GM19467 (cell line): Measurements from ENCODE around the gene COX8C.
"Not testable (repeated sequence)": the region's sequence is repeated elsewhere in the genome, so short reads cannot be mapped to it uniquely, and the experiment has no call there.

Experiments
- ATAC-seq: cut with Tn5 transposase; IDR thresholded peaks from one replicate; pipeline ENCODE4 v1.9.1; 2021; ENCODE audit warnings: mild to moderate bottlenecking, moderate library complexity; ENCODE audit not compliant: unreplicated experiment

COX8C gene

GRCh38 chr14:93319958-93320357 lies 27.0 kb upstream of the COX8C start:
- no peak for ATAC-seq

DNA sequence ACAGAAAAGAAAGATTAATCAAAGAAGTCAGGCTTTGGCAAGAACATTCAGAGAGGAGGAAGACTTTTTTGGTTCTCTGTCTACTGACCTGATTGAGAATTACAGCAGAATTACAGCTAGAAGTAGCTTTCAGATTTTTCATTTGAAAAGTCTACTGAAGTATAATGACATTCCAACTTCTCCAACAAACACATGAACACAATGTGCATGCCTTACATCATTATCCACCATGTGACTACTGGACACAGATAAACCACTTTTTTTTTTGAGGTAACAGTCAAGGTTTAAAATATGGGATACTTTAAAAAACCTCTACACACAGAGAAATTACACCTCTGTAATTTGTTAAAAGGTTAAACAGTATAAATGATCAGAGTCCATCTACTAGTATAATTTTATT lies 26.5 kb upstream of the COX8C start:
- ATAC-seq, result no peak

- ATAC-seq, result no peak
These were observed 23.9 kb upstream of the COX8C start for GRCh38 chr14:93322929-93323599.

DNA sequence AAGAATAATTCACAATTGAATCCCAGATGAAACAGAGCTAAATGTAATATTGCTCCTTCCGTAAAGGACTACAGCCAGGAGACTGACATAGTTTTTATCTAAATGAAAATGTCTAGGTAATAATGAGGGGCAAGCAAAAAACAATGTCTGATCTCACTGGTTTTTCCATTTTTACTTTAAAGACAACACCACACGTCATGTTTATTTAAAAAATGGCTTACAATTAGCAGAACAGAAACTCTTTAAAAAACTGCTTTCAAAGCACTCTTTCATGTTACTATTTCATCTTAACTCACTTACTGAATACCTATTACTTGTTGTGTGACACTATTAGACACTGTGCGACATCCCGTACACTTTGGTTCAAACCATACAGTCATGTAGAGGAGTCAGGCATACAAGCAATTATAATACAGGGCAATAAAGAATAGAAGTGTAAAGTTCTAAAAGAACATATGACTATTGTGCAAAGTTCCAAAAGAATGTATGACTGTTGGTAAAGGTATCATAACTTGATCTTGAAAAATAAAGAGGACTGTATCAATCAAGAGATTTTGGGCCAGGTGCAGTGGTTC lies 23.3 kb upstream of the COX8C start:
- ATAC-seq, result no peak

GRCh38 chr14:93326196-93326595 lies 20.8 kb upstream of the COX8C start:
- no peak for ATAC-seq

GRCh38 chr14:93328546-93328945 lies 18.4 kb upstream of the COX8C start:
- no peak for ATAC-seq

DNA sequence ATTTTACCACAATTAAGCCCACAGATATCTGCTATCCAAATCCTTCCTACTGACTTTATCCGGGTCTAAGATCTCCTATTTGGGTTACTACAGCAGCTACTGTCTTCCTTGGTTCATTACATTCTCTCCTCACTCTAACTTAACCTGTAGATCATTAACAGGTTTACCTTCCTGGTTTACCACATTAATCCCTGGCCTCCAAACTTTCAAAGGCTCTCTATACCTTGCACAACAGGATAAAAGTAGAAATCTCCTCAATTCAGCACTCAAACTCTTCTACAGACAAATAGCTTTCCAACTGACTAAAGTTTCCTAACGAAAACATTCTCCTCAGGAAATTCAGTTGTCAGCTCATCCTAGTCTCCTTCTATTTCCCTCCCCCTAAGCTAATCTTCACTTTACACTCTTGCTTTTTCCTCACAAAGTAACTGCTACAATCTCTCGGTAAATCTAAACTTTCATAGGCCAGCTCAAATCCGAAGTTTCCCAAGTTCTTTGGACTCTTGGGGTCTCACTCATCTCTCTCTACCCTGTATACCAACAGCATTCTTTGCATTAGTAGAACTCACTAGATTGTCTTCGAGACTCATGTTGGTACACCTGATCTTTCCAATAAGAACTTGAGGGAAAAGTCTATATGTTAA lies 16.9 kb upstream of the COX8C start:
- no peak for ATAC-seq

DNA sequence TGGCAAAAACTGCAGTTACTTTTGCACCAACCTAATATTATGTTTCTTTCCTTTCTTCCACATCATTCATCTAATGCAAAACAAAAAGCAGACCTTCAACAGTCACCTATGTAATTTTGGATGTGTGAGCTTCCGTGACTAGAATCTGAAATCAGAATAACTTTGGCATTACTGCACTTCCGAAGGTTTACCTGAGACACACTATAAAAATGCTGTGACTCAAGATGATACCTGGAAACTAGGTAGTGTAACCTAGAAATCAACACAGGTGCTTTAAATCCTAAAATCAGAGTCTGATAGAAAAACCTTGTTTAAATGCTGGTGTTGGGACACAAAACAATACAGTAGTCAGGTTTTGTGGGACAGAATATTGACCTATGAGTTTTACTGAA lies 16.4 kb upstream of the COX8C start:
- ATAC-seq, result no peak

DNA sequence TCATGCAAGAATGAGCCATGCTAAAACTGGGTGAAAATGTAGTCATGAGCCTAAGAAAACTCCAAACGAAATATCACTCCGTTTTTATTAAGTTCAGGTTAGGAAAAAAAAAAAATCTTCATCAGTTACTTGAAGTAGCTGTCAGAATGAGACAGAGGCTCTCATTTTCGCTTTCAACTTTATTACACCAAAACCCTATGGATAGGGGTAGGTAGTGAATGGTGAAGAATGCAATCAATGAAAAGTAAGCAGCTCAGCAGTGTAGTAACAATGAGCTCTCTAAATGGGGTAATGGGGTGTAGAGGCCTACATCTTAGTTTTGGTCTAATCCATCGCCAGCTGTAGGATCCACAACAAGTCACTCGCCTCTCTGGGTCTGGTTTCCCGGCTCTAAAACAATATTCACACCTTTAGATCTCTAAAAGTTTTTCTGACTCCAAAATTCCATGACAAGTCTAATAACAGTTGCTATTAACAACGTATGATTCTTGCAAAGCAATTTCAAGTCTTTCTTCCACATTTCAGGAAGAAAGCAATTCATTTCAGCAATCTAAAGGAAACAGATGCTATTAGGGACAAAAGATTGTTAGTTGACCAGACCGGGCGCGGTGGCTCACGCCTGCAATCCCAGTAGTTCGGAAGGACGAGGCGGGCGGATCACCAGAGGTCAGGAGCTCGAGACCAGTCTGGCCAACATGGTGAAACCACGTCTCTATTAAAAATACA lies 15.8 kb upstream of the COX8C start:
- no peak for ATAC-seq

GRCh38 chr14:93331728-93332396 lies 15.1 kb upstream of the COX8C start:
- no peak for ATAC-seq

DNA sequence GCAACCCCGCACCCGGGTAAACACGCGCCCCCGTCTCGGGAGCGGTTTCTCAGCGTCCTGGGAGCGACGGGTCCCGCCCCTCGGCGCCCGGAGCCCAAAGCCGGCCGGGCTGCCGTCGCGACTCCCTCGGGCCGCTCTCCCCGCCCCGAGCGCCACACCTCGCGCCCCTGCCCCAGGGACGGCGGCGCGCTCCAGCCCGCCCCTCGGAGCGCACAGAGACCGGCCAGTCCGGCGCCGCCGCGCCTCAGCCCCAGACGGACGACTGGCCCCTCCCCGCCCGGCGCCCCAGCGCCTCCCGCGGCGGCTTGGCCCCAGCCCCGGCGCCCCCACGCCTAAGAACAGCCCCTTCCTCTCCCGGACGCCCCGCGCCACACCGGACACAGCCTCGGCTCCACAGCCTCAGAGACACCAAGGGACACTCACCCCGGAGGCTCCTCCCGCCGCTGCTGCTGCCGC lies 14.6 kb upstream of the COX8C start:
- peak; percentile 50 for ATAC-seq

GRCh38 chr14:93332853-93333630 lies 13.9 kb upstream of the COX8C start, which contains the start of gene BTBD7:
Gene BTBD7, minus strand, starts transcription at chr14:93333036. Its CDS starts 36,985 bp downstream, at chr14:93296051.
- peak; percentile 75 for ATAC-seq

GRCh38 chr14:93333631-93334103 lies 13.3 kb upstream of the COX8C start:
- no peak for ATAC-seq

- ATAC-seq, result no peak
These were observed 9.7 kb upstream of the COX8C start for GRCh38 chr14:93337143-93337753.

DNA sequence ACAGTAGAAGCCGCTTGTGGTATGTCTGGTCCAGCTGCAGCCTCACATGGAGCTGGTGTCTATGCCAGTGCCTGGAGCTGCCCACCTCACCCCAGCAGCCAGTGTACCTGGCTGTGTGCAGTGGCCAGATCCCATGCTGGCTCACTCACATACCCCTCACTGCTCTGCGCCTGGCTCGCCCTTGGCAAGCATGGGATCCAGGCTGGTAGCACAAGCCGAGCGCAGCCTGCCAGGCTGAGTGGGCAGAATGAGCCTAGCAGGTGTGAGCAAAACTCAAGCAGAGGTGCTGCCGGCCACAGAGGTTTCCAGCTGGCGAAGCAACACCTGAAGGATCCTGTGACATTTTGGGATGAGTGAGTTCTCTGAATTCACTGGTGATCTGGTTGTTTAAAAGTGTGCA lies 9.1 kb upstream of the COX8C start:
- no peak for ATAC-seq

DNA sequence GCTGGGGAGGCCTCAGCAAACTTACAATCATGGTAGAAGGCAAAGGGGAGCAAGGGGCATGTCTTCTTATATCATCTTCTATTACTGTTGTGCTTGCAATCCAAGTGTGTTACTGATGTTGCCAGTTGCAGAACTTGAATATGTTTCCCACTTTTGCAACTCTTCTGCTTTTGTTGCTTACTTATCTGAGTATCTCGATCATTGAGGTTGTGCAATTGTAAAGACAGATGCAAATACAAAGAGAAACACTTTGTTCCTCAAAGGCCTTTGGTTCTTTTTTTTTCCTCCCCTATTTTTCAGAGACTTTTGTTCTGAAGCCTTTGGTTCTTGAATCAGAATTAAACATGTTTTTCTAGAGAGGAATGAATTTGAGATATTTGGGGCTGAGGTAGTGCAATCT lies 3.7 kb upstream of the COX8C start:
- no peak for ATAC-seq

- no peak for ATAC-seq
These were observed 3.2 kb upstream of the COX8C start for GRCh38 chr14:93343797-93344196.

- no peak for ATAC-seq
These were observed 868 bp downstream of the COX8C start for GRCh38 chr14:93347850-93348249.

GRCh38 chr14:93348292-93348691 lies 1.3 kb downstream of the COX8C start:
- no peak for ATAC-seq

GRCh38 chr14:93354873-93355272 lies 7.9 kb downstream of the COX8C start:
- not testable (repeated sequence) for ATAC-seq
